K562 (cell line): ENCODE data around the gene ADPRH.

ENCODE experiments used
- CBFA2T2 ChIP-seq: fragments of 450-650 bp; conservative IDR thresholded peaks from 2 replicates; pipeline ENCODE4 v1.6.1; 2017; ENCODE audit warnings: mild to moderate bottlenecking
- CREBBP ChIP-seq: IDR thresholded peaks from one replicate; pipeline ENCODE4 v1.6.1; 2012; ENCODE audit warnings: low read depth, mild to moderate bottlenecking, control low read depth, inconsistent platforms, low read length
- CTCF ChIP-seq, 3 experiments: IDR thresholded peaks in 2 of 3; conservative IDR thresholded peaks in 1 of 3; 2 replicates each; pipeline ENCODE4 v1.5.1; 2011 to 2012; ENCODE audit warnings: low read length in 3 of 3, mild to moderate bottlenecking in 3 of 3, control low read depth in 2 of 3, improper control_type of control experiment in 1 of 3, inconsistent platforms in 1 of 3, low read depth in 1 of 3, mixed read lengths in 1 of 3, moderate library complexity in 1 of 3; ENCODE audit not compliant: insufficient read depth in 2 of 3
- EZH2 ChIP-seq: IDR thresholded peaks from 2 replicates; pipeline ENCODE4 v1.6.1; 2012; ENCODE audit warnings: low read depth, mild to moderate bottlenecking, inconsistent platforms, low read length, borderline replicate concordance
- FOXM1 ChIP-seq, 2 experiments: fragments of 450-650 bp in 1 of 2; sonication (generic) in 1 of 2; formaldehyde crosslinking in 1 of 2; IDR thresholded peaks; 2 replicates each; pipeline versions ENCODE4 v1.6.1 to v1.9.0; 2017 to 2022; ENCODE audit warnings: low read depth in 2 of 2, mild to moderate bottlenecking in 2 of 2, missing genetic modification reagents in 1 of 2, moderate library complexity in 1 of 2
- KLF1 ChIP-seq: fragments of 450-650 bp; IDR thresholded peaks from 2 replicates; pipeline ENCODE4 v1.6.1; 2016; ENCODE audit warnings: missing genetic modification characterization, missing compliant biosample characterization
- POLR2AphosphoS5 ChIP-seq: IDR thresholded peaks from 2 replicates; pipeline ENCODE4 v1.6.1; 2011; ENCODE audit warnings: mild to moderate bottlenecking, low read depth, low read length, moderate library complexity; ENCODE audit not compliant: control insufficient read depth, insufficient read depth
- SREBF1 ChIP-seq: fragments of 150-350 bp; IDR thresholded peaks from 2 replicates; pipeline ENCODE4 v1.6.1; 2014; ENCODE audit warnings: antibody characterized with exemption, low read depth, low read length, borderline replicate concordance

GRCh38 chr3:119586733-119587172, 7.5 kb downstream of the ADPRH start:
- TF ChIP-seq SREBF1, result no peak
- no peak for TF ChIP-seq FOXM1 (IDR thresholded peaks at IDR 0.05; ENCODE audit: low read depth)
- TF ChIP-seq FOXM1 (CRISPR knock-in tag; IDR thresholded peaks at IDR 0.05; ENCODE audit: low read depth), result no peak
- no peak for TF ChIP-seq CREBBP
- no peak for TF ChIP-seq EZH2
- TF ChIP-seq CTCF (IDR thresholded peaks at IDR 0.05 in 2 of 3, conservative IDR thresholded peaks at IDR 0.05 in 1 of 3; ENCODE audit: insufficient read depth in 2 of 3, low read depth in 1 of 3, low read length in 3 of 3), result no peak
- no peak for TF ChIP-seq POLR2AphosphoS5
- no peak for TF ChIP-seq KLF1 (tag)
- TF ChIP-seq CBFA2T2, result no peak
